GM23248 (cell line): Measurements from ENCODE around the gene FHL5. TPM values are rescaled to one million over a fixed set of nuclear protein-coding genes. Genes with fewer than 3 reads are reported as not detected.

ENCODE experiments used
- DNase-seq: peaks from one replicate; pipeline ENCODE4 v3.0.0-alpha.2; 2015
- H2AFZ ChIP-seq: fragments of 200-600 bp; sonication (generic); 2 replicates; pipeline ENCODE4 v1.6.1; 2016; ENCODE audit warnings: antibody characterized with exemption
- H3F3A ChIP-seq: fragments of 200-600 bp; sonication (generic); 2 replicates; pipeline ENCODE4 v1.6.1; 2016; ENCODE audit warnings: mild to moderate bottlenecking, antibody characterized with exemption, mixed run types; ENCODE audit not compliant: insufficient read depth
- H3K27ac ChIP-seq: fragments of 200-600 bp; sonication (generic); 2 replicates; pipeline ENCODE4 v1.5.1; 2016; ENCODE audit warnings: mild to moderate bottlenecking
- H3K27me3 ChIP-seq: fragments of 200-600 bp; sonication (generic); replicated peaks from 2 replicates; pipeline ENCODE4 v1.6.1; 2016; ENCODE audit warnings: mild to moderate bottlenecking; ENCODE audit not compliant: insufficient read depth
- H3K36me3 ChIP-seq: fragments of 200-600 bp; sonication (generic); 2 replicates; pipeline ENCODE4 v1.6.1; 2016; ENCODE audit warnings: low read depth, mild to moderate bottlenecking
- H3K4me1 ChIP-seq: fragments of 200-600 bp; sonication (generic); 2 replicates; pipeline ENCODE4 v1.6.1; 2016; ENCODE audit warnings: mild to moderate bottlenecking; ENCODE audit not compliant: insufficient read depth
- H3K4me2 ChIP-seq: fragments of 200-600 bp; sonication (generic); one replicate; pipeline ENCODE4 v1.6.1; 2016; ENCODE audit warnings: mild to moderate bottlenecking; ENCODE audit not compliant: unreplicated experiment
- H3K4me3 ChIP-seq: fragments of 200-600 bp; sonication (generic); 2 replicates; pipeline ENCODE4 v1.5.1; 2016; ENCODE audit warnings: mild to moderate bottlenecking
- H3K79me2 ChIP-seq: fragments of 200-600 bp; sonication (generic); 2 replicates; pipeline ENCODE4 v1.6.1; 2016; ENCODE audit warnings: mild to moderate bottlenecking; ENCODE audit not compliant: insufficient read depth
- H3K9ac ChIP-seq: fragments of 200-600 bp; sonication (generic); 2 replicates; pipeline ENCODE4 v1.6.1; 2016; ENCODE audit warnings: mild to moderate bottlenecking
- H3K9me2 ChIP-seq: fragments of 200-600 bp; sonication (generic); 2 replicates; pipeline ENCODE4 v1.6.1; 2016; ENCODE audit warnings: mixed run types, mild to moderate bottlenecking, moderate library complexity; ENCODE audit not compliant: insufficient read depth
- H3K9me3 ChIP-seq: fragments of 200-600 bp; sonication (generic); one replicate; pipeline ENCODE4 v1.6.1; 2017; ENCODE audit warnings: low read depth
- H4K20me1 ChIP-seq: fragments of 200-600 bp; sonication (generic); 2 replicates; pipeline ENCODE4 v1.6.0; 2016; ENCODE audit not compliant: insufficient read depth
- EZH2 ChIP-seq: fragments of 200-600 bp; sonication (generic); IDR thresholded peaks from 2 replicates; pipeline ENCODE4 v1.6.1; 2018; ENCODE audit warnings: antibody characterized with exemption, mild to moderate bottlenecking; ENCODE audit not compliant: insufficient read depth, poor library complexity, severe bottlenecking
- EZH2phosphoT487 ChIP-seq: fragments of 200-600 bp; sonication (generic); IDR thresholded peaks from 2 replicates; pipeline ENCODE4 v1.6.1; 2018; ENCODE audit warnings: antibody characterized with exemption, moderate library complexity, mild to moderate bottlenecking, low read depth; ENCODE audit not compliant: insufficient read depth
- WGBS, 2 experiments: methylation state at CpG; one replicate each; pipeline ENCODE4 v1.1.6; 2015 to 2017; ENCODE audit warnings: low lambda C conversion rate in 2 of 2, low coverage in 1 of 2; ENCODE audit errors: missing lambda C conversion rate in 2 of 2; 5-methylcytosine and 5-hydroxymethylcytosine counted together
- in situ Hi-C: fragments of 300-500 bp; cut with MboI; formaldehyde crosslinking; loops from 2 replicates; pipeline ENCODE4 v1.15.0; 2020
- polyA plus RNA-seq: library from polyadenylated mRNA; unstranded; fragments of >200 nt; fragmentation: Nextera tagmentation; extraction: Ambion mirVana; gene quantifications from 2 replicates; pipeline ENCODE4 v1.2.1, GENCODE V29; 2016
- total RNA-seq: library from RNA; depleted of rRNA; stranded (reverse); fragments of >200 nt; shearing (Covaris generic); gene quantifications from 2 replicates; pipeline ENCODE4 v1.2.3, GENCODE V29; 2014; rRNA removed

The FHL5 gene, protein sequence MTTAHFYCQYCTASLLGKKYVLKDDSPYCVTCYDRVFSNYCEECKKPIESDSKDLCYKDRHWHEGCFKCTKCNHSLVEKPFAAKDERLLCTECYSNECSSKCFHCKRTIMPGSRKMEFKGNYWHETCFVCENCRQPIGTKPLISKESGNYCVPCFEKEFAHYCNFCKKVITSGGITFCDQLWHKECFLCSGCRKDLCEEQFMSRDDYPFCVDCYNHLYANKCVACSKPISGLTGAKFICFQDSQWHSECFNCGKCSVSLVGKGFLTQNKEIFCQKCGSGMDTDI
- total RNA-seq (not detected in 2 replicates), polyA plus RNA-seq (not detected in 2 replicates)

DNA sequence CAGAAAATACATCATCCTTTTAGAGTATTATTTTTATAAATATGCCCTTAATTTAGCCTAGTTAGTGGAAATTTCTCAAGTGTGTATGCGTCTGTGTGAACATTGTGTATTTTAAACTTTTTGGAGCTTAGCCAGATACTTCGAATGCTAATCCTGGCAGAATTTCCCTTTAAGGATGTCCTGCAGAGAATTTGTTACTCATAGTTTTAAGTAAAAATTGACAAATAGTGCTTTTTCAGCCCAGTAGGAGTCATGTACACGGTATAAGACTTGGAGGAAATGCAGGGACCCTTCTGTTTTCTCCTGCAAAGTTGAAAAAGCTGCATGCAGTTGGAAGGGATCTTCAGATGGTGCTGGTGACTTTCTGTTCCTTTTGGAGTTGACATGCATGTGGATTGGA, at the start of gene FHL5:
FHL5 (plus strand) TSS at position 243 of the 400 bp plus-strand sequence. CDS start 40,486 bp downstream, outside the sequence.
- no peak within 1 kb of the TSS for H3K27ac ChIP-seq
- no peaks in the 10 kb centered on the region for H3K27me3 ChIP-seq
- no peaks in the 10 kb centered on the region for H3K9me3 ChIP-seq
- no peaks in the 10 kb centered on the region for H4K20me1 ChIP-seq
- no peaks in the 10 kb centered on the region for H3K36me3 ChIP-seq
- 2 to 4% methylated on average over 3 of the region's 3 CpGs for WGBS, 2 experiments
- H3K9ac ChIP-seq, result no peak within 1 kb of the TSS
- H2AFZ ChIP-seq, result no peak within 1 kb of the TSS
- peak; percentile 8 for DNase-seq
- H3K9me2 ChIP-seq, result no peaks in the 10 kb centered on the region
- TF ChIP-seq EZH2phosphoT487, result no peak
- H3K4me2 ChIP-seq, result no peak within 1 kb of the TSS
- in situ Hi-C loops, result no loop called here
- no peaks in the 10 kb centered on the region for H3K4me1 ChIP-seq
- H3K79me2 ChIP-seq, result no peaks in the 10 kb centered on the region
- no peaks in the 10 kb centered on the region for H3F3A ChIP-seq
- H3K4me3 ChIP-seq, result no peak within 1 kb of the TSS

DNA sequence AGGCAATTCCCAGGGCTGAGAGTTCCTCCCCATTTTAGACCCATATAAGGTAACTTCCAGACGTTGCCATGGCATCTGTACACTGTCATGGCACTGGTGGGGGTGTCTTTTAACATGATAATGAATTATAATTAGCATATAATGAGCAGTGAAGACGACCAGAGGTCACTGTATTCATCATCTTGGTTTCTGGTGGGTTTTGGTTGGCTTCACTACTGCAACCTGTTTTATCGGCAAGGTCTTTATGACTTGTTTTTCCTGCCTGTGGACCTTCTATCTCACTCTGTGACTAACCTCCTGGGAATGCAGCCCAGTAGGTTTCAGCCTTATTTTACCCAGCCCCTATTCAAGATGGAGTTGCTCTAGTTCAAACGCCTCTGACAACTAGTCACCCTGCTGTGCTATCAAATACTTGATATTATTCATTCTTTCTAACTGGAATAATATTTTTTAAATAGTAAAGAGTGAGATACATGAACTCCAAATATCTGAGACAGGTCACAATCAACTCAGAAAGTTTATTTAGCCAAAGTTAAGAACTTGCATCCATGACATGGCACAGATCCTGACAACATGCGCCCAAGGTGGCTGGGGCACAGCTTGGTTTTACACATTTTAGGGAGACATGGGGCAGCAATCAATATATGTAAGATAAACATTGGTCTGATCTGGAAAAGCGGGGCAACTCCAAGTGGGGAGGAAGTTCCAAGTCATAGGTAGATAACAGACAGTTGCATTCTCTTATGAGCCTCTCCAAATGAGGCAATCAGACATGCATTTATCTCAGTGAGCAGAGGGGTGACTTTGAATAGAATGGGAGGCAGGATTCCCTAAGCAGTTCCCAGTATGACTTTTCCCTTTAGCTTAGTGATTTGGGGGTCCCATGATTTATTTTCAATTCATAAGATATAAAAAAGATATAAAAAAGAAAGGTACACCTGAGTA, 42.5 kb upstream of the FHL5 start:
- Histone ChIP-seq H3K9me2 (no peaks in the 10 kb centered on the region), H3K4me1 (peaks cover 23% of the 10 kb centered on the region), H3K4me2 (peak overlapping the region; percentile 88), H3K9ac (peak overlapping the region; percentile 97), H3F3A (no peaks in the 10 kb centered on the region), H3K27ac (peak overlapping the region; percentile 88), H3K4me3 (peak overlapping the region; percentile 97), H2AFZ (peak overlapping the region; percentile 92), H4K20me1 (no peaks in the 10 kb centered on the region), H3K79me2 (peaks cover 50% of the 10 kb centered on the region), H3K9me3 (no peaks in the 10 kb centered on the region), H3K27me3 (no peaks in the 10 kb centered on the region), H3K36me3 (peaks cover 8% of the 10 kb centered on the region; the same call in 1 of the 2 replicates)
- peak; percentile 28 for DNase-seq
- in situ Hi-C loops, result no loop called here
- 47 to 51% methylated on average over 6 of the region's 6 CpGs for WGBS, 2 experiments
- TF ChIP-seq EZH2, result no peak
- TF ChIP-seq EZH2phosphoT487, result no peak

DNA sequence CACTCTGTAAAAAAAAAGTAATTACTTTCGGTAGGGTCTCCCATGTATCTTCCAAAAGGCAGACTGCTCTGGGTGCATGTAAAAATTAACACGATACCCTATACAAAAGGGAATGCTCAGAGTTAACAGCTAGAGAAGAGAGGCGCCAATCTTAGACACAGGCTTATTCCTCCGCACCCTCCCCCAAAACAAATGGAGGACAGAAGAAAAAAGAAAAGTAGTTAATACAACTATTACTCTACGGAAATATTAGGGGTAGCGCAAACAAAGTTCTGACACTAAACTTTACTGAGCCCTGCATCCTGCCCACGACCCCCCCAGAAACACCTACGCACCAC, 41.7 kb upstream of the FHL5 start:
- TF ChIP-seq EZH2 (no peak), EZH2phosphoT487 (no peak)
- WGBS, 2 experiments, result 1% methylated on average over 8 of the region's 8 CpGs
- H3K9me3 ChIP-seq, result no peaks in the 10 kb centered on the region
- H3K4me1 ChIP-seq, result peaks cover 23% of the 10 kb centered on the region
- peak overlapping the region; percentile 97 for H3K4me3 ChIP-seq
- H3K9ac ChIP-seq, result peak overlapping the region; percentile 97
- H2AFZ ChIP-seq, result peak overlapping the region; percentile 92
- H3K27ac ChIP-seq, result peak overlapping the region; percentile 88
- H3K9me2 ChIP-seq, result no peaks in the 10 kb centered on the region
- DNase-seq, result no peak
- peaks cover 15% of the 10 kb centered on the region for H3K36me3 ChIP-seq
- H3F3A ChIP-seq, result no peaks in the 10 kb centered on the region
- no peaks in the 10 kb centered on the region for H4K20me1 ChIP-seq
- peak overlapping the region; percentile 88 for H3K4me2 ChIP-seq
- no peaks in the 10 kb centered on the region for H3K27me3 ChIP-seq
- in situ Hi-C loops, result no loop called here
- peaks cover 54% of the 10 kb centered on the region for H3K79me2 ChIP-seq

DNA sequence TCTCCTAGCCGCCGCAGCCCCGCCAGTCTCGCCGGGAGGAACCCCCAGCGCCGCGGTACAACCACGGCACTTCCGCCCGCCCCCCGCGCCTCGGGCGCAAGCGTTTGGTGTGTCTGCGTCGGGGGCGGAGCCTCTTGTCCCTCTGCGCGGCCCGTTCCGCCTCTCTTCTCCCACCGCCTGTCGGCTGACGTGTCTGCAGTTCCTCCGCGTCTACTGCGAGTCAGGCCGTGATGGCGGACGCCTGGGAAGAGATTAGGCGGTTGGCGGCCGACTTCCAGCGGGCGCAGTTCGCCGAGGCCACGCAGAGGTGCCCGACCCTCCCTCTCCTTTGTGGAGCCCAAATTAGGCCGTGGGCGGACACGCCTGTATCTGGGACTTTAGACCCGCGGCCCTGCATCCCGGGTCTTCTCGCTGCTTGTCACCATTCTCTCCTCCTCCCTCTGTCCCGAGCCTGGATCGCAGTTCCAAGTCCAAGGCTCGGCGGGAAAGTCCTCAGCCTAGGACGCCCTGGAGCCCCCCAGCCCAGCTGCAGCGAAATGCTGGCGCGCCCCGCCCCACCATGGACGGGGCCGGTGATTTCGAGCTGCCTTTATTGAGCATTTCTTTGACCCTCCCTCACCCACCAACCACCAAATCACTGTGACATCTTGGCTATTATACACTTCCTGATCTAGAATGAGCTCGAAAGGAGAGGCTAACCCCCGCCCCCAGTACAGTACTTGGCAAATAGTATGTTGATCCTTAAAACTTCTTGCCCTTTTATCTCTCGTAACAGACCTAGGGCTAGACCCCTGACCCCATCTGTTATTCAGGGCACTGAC, 41.1 kb upstream of the FHL5 start, which contains the start of gene UFL1:
UFL1 (plus strand) TSS at position 163 of the 821 bp plus-strand sequence; CDS start at position 231, 68 bp downstream.
- TF ChIP-seq EZH2phosphoT487 (no peak), EZH2 (no peak)
- Histone ChIP-seq H3K9ac (peak within 1 kb of the TSS; percentile 97), H3K4me3 (peak within 1 kb of the TSS; percentile 97), H2AFZ (peak within 1 kb of the TSS; percentile 92), H3K9me2 (no peaks in the 10 kb centered on the region), H3K9me3 (no peaks in the 10 kb centered on the region), H3K27me3 (no peaks in the 10 kb centered on the region), H3F3A (no peaks in the 10 kb centered on the region), H3K79me2 (peaks cover 54% of the 10 kb centered on the region), H3K4me2 (peak within 1 kb of the TSS; percentile 88), H3K4me1 (peaks cover 23% of the 10 kb centered on the region), H3K27ac (peak within 1 kb of the TSS; percentile 88), H4K20me1 (no peaks in the 10 kb centered on the region), H3K36me3 (peaks cover 21% of the 10 kb centered on the region)
- peak; percentile 99 for DNase-seq
- 0 to 2% methylated on average over 43 to 54 of the region's 63 CpGs for WGBS, 2 experiments
- in situ Hi-C loops, result no loop called here
